Amniotic stem cell (primary cell): ENCODE results near the gene CHCHD1.
"Not testable (repeated sequence)": the region's sequence is repeated elsewhere in the genome, so short reads cannot be mapped to it uniquely, and the experiment has no call there.

Experiments
- DNase-seq: peaks from one replicate; lab custom pipeline; 2025; lab: John Stamatoyannopoulos, UW

Gene CHCHD1

DNA sequence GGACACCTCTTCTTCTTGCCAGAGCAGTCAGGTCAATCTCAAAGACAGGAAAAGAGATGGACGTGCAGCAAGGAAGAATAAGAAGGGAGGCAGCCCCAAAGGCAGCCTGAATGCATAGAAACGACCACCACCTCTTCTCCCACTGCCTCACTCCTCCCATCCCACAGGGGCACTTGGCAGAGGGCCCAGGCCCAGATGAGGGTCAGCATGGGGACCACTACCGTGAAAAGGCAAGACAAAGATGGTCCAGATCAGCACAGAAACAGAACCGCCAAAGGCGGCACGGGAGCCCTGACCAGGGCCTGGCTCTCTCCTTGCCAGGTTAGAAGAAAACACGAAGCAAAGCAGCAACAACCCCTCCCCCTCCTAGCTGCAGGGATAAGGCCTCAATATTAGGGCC is 31.5 kb downstream of the CHCHD1 start:
- no peak for DNase-seq

DNA sequence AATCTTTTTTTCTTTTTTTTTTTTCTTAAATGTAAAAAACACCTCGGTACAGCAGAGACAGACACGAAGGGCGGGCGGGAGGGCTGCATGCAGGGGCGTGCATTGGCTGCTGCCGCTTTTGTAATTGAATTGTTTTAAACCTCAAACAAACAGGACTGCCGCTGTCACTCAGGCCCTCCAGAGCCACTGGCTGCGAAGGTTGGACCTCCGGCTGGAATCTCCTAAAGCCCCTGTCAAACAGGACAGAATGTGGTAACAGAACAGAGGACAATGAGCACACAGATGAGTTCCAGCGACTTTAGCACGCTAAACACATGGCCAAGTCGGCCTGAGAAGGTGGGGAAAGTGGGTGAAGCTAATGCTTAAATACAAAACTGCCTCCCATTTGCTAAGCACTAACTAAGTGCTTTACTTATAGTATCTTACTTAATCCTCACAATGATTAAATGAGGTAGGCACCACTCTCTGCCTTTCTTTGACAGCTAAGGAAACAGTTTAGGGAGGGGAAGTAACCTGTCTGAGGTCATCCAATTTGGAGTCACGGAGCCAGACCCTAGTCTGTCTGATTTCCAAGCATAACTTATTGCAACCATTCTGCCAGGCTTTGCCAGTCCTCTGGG is 32.5 kb downstream of the CHCHD1 start:
- DNase-seq = no peak

GRCh38 chr10:73814896-73815718 is 33.3 kb downstream of the CHCHD1 start:
- DNase-seq = no peak

DNA sequence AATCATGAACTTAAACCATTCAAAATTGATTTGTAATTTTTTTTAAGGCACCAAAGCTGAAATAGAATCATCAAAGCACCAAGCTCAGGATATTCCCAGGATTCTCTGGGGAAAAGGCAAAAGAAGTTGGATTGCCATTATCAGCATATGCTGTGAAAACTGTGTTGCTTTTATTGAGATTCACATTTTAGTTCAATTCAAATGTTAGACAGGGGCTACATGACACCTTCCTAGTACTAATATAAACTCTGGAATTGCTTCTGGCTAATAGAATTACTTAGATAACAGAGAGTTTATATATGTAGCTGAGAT is 33.8 kb downstream of the CHCHD1 start:
- DNase-seq = no peak

- no peak for DNase-seq
Measured at GRCh38 chr10:73816917-73817729, 35.3 kb downstream of the CHCHD1 start.

DNA sequence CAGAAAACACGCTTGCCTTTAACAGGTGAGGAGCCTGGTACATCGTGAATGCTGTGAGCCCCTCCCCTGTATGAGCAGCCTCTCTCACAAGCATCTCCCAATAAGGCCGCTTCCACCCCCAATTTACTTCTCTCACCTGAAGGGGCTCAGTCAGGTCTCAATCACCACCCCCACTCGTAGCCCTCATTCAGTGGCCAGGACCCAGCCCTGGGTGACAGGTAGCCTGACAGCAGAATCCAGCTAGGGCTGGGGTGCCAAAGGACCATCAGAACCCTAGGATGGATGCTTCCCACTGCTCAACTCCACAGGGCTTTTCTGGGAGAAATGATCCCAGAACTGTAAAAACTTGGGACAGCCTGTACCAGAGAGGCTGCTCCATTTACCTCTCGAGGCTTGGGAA is 36.0 kb downstream of the CHCHD1 start:
- DNase-seq = no peak

GRCh38 chr10:73818402-73818801 is 36.6 kb downstream of the CHCHD1 start:
- no peak for DNase-seq

DNA sequence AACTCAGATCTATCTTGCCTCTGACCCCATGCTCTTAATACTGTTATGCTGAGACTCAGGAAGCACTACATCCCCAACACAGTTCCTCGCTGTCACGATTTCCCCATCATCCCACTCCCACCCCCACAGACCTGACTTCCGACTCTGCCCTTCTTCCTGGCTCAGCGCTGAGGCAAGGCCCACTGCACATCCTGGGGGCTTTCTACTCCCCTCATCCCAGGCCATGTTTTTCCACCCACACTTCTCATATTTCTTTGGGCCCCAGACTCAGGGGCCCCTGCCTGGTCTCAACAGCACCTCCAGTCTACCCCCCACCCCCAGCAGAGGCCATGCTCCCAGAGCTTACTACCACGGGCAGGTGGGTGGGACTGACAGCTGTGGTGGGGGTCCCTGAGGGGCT is 37.2 kb downstream of the CHCHD1 start:
- DNase-seq = no peak

GRCh38 chr10:73819513-73820093 is 37.8 kb downstream of the CHCHD1 start:
- DNase-seq = no peak

- no peak for DNase-seq
Measured at GRCh38 chr10:73823391-73823790, 41.5 kb downstream of the CHCHD1 start.

DNA sequence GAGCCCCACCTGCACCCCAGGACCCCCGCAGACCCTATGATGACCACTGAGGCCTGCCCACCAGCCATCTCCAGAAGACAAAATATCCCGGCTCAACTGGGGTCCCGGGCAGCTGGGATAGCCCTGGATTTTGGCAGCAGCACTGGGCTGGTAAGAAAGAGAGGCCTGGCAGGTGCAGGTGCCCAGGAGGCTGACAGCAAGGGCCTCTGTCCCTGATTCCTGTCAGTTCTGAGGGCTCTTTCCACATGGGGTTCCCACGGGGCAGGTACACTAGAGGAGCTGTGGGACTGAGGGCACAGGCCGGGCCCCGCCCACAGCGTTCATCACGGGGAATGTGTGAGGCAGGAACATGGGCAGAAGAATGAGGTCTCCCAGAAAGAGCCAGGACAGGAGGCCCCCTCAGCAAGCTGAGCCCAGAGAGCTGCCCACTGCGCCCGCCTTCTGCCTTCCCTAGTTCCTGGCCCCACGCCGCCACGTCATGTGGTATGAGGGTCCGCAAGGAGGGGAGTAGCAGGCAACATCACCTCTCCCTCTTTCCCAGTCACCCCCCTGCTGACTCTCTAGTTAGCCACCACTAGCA is 42.4 kb downstream of the CHCHD1 start:
- no peak for DNase-seq

- DNase-seq = no peak
Measured at GRCh38 chr10:73827346-73828089, 45.7 kb downstream of the CHCHD1 start.

DNA sequence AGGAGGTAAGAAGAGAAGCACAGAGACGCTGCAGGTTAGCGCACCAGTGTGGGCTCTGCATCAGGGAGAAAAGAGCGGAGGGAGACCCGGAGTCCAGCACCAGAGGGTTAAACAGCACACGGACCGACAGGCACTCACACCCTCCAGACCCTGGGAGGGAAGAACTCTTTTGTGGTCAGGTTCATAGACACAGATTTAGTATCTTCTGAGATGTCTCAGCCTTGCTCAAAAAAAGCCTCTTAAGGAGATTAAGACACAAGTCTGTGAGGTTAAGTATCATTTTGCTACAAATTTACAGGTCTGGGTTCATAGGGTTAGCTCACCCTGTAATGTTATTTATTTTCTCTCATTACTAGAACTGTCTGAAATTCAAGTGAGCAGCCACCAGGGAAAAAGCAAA is 46.3 kb downstream of the CHCHD1 start:
- DNase-seq = no peak

DNA sequence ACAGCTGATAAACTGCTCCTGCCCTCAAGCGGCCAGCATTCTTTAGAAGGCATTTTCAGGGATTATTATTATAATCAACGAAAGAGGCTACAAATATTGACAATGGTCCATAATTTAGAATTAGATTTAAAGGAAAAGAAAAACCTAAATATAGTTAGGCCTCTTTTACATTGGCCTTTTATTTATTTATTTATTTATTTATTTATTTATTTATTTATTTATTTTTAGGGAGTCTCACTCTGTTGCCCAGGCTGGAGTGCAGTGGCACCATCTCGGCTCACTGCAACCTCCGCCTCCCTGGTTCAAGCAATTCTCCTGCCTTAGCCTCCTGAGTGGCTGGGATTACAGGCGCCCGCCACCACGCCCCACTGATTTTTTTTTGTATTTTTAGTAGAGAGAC is 47.2 kb downstream of the CHCHD1 start:
- DNase-seq = not testable (repeated sequence)
